Tibial nerve (tissue), 4 donors: ENCODE measurements around the gene BCHE.

ENCODE experiments used
- CTCF ChIP-seq, 5 experiments: fragments of 200-600 bp in 3 of 5; fragments of 450-650 bp in 2 of 5; sonication (generic) in 3 of 5; IDR thresholded peaks; one replicate each; pipeline ENCODE4 v1.5.1; 2016 to 2019; ENCODE audit warnings: antibody characterized with exemption in 5 of 5, mild to moderate bottlenecking in 3 of 5, moderate library complexity in 2 of 5
- EP300 ChIP-seq, 2 donors: sonication (generic); formaldehyde crosslinking; IDR thresholded peaks; one replicate each; pipeline ENCODE4 v1.6.1; 2017; ENCODE audit warnings: antibody characterized with exemption in 2 of 2, mild to moderate bottlenecking in 1 of 2
- POLR2A ChIP-seq, 2 donors: fragments of 450-650 bp; IDR thresholded peaks; one replicate each; pipeline ENCODE4 v1.6.1; 2017; ENCODE audit warnings: antibody characterized with exemption in 2 of 2, mild to moderate bottlenecking in 2 of 2, moderate library complexity in 2 of 2

- TF ChIP-seq POLR2A (IDR thresholded peaks at IDR 0.05) (no peak), CTCF (IDR thresholded peaks at IDR 0.05) (no peak), EP300 (IDR thresholded peaks at IDR 0.05) (no peak)
Measured at GRCh38 chr3:165742351-165742750, 94.9 kb downstream of the BCHE start.
